Measurements from ENCODE around the gene FHAD1.
"Not testable (repeated sequence)": the region's sequence is repeated elsewhere in the genome, so short reads cannot be mapped to it uniquely, and the experiment has no call there.

The FHAD1 gene

GRCh38 chr1:15305468-15305770, 58.4 kb downstream of the FHAD1 start:
- no peak for DNase-seq (ENCODE audit: low spot score)

- DNase-seq (ENCODE audit: low spot score): not testable (repeated sequence)
Observed at GRCh38 chr1:15306352-15306751, 59.3 kb downstream of the FHAD1 start.

- DNase-seq (ENCODE audit: low spot score): no peak
Observed at GRCh38 chr1:15308135-15308534, 61.1 kb downstream of the FHAD1 start.

GRCh38 chr1:15308621-15309027, 61.6 kb downstream of the FHAD1 start:
- DNase-seq (ENCODE audit: low spot score): no peak

GRCh38 chr1:15309687-15310086, 62.7 kb downstream of the FHAD1 start:
- DNase-seq (ENCODE audit: low spot score): no peak

- no peak for DNase-seq (ENCODE audit: low spot score)
Observed at GRCh38 chr1:15310544-15310943, 63.5 kb downstream of the FHAD1 start.

GRCh38 chr1:15311122-15311822, 64.2 kb downstream of the FHAD1 start:
- no peak for DNase-seq (ENCODE audit: low spot score)

GRCh38 chr1:15311880-15312279, 64.9 kb downstream of the FHAD1 start:
- DNase-seq (ENCODE audit: low spot score): no peak

- no peak for DNase-seq (ENCODE audit: low spot score)
Observed at GRCh38 chr1:15312626-15313411, 65.8 kb downstream of the FHAD1 start.

- no peak for DNase-seq (ENCODE audit: low spot score)
Observed at GRCh38 chr1:15314328-15315281, 67.6 kb downstream of the FHAD1 start.

GRCh38 chr1:15315815-15316214, 68.8 kb downstream of the FHAD1 start:
- DNase-seq (ENCODE audit: low spot score): no peak

GRCh38 chr1:15316510-15316909, 69.5 kb downstream of the FHAD1 start:
- DNase-seq (ENCODE audit: low spot score): no peak

- DNase-seq (ENCODE audit: low spot score): no peak
Observed at GRCh38 chr1:15320267-15320666, 73.2 kb downstream of the FHAD1 start.

- no peak for DNase-seq (ENCODE audit: low spot score)
Observed at GRCh38 chr1:15321601-15322000, 74.6 kb downstream of the FHAD1 start.

- no peak for DNase-seq (ENCODE audit: low spot score)
Observed at GRCh38 chr1:15322648-15323350, 75.8 kb downstream of the FHAD1 start.

GRCh38 chr1:15323351-15323988, 76.4 kb downstream of the FHAD1 start:
- peak; percentile 61 for DNase-seq (ENCODE audit: low spot score)

- DNase-seq (ENCODE audit: low spot score): no peak
Observed at GRCh38 chr1:15323989-15324868, 77.2 kb downstream of the FHAD1 start.

GRCh38 chr1:15324869-15325335, 77.9 kb downstream of the FHAD1 start:
- DNase-seq (ENCODE audit: low spot score): no peak

GRCh38 chr1:15325375-15326085, 78.5 kb downstream of the FHAD1 start:
- no peak for DNase-seq (ENCODE audit: low spot score)
